ENCODE results near the gene TMEM171. TPM values are rescaled to one million over a fixed set of nuclear protein-coding genes. Genes with fewer than 3 reads are reported as not detected.
A peak's percentile ranks its signal among the peaks of the same experiment; 100 is the strongest.

The TMEM171 gene
- total and polyA plus RNA-seq, 2 experiments from 2014 or later: 1.9 to 2.9 TPM

- no peaks in the 10 kb centered on the region for H4K20me1 ChIP-seq (replicated peaks; ENCODE audit: insufficient read depth)
- TF ChIP-seq STAT1 (IDR thresholded peaks at IDR 0.05; ENCODE audit: unreplicated experiment) (no peak), POLR2AphosphoS5 (IDR thresholded peaks at IDR 0.05; ENCODE audit: low read depth) (no peak), EZH2phosphoT487 (IDR thresholded peaks at IDR 0.05; ENCODE audit: unreplicated experiment) (no peak), EZH2 (IDR thresholded peaks at IDR 0.05; ENCODE audit: low read depth, unreplicated experiment) (no peak), CTCF (conservative IDR thresholded peaks at IDR 0.05; ENCODE audit: low read depth in 2 of 2) (peak; percentile 89 to 91), REST (IDR thresholded peaks at IDR 0.05; ENCODE audit: unreplicated experiment) (no peak), JUNB (IDR thresholded peaks at IDR 0.05; ENCODE audit: unreplicated experiment) (no peak)
- peaks cover 8% of the 10 kb centered on the region; the same call in 1 of the 2 replicates for H3K4me1 ChIP-seq (ENCODE audit: insufficient read depth)
- Mint-ChIP-seq H3K4me3 (no peak overlapping the region), H3K36me3 (ENCODE audit: low read depth) (no peaks in the 10 kb centered on the region), H3K9me3 (no peaks in the 10 kb centered on the region), H3K4me1 (peaks cover 13% of the 10 kb centered on the region; the same call in 2 of the 3 replicates), H3K27ac (peak overlapping the region; percentile 26; the same call in 1 of the 2 replicates), H3K27me3 (ENCODE audit: insufficient read depth, low read depth, poor library complexity) (peaks cover 7% of the 10 kb centered on the region)
- ATAC-seq (peak; percentile 97), DNase-seq (ENCODE audit: low spot score) (peak; percentile 89)
- H2AFZ ChIP-seq: no peak overlapping the region
- H3F3A ChIP-seq (replicated peaks; ENCODE audit: low read depth): no peaks in the 10 kb centered on the region
- no peak overlapping the region for H3K4me2 ChIP-seq
- no peaks in the 10 kb centered on the region for H3K9me2 ChIP-seq (ENCODE audit: insufficient read depth)
- no peaks in the 10 kb centered on the region for H3K79me2 ChIP-seq (replicated peaks; ENCODE audit: insufficient read depth)
- H3K36me3 ChIP-seq (ENCODE audit: insufficient read depth): no peaks in the 10 kb centered on the region
- no peak overlapping the region for H3K27ac ChIP-seq (ENCODE audit: low read depth)
- H3K27me3 ChIP-seq (ENCODE audit: insufficient read depth): no peaks in the 10 kb centered on the region
- H3K4me3 ChIP-seq: no peak overlapping the region
Measured at GRCh38 chr5:73170522-73170921, 50.1 kb downstream of the TMEM171 start.

GRCh38 chr5:73171495-73171894, 51.1 kb downstream of the TMEM171 start:
- H3K4me1 ChIP-seq (ENCODE audit: insufficient read depth): peaks cover 8% of the 10 kb centered on the region; the same call in 1 of the 2 replicates
- ATAC-seq (no peak), DNase-seq (ENCODE audit: low spot score) (no peak)
- H3K9me3 Mint-ChIP-seq: no peaks in the 10 kb centered on the region
- 0 out of 2 replicates have a peak overlapping the region, but pooled peaks have one; percentile 2 for H2AFZ ChIP-seq
- no peak overlapping the region for H3K27ac ChIP-seq (ENCODE audit: low read depth)
- H3K36me3 ChIP-seq (ENCODE audit: insufficient read depth): no peaks in the 10 kb centered on the region
- H3F3A ChIP-seq (replicated peaks; ENCODE audit: low read depth): no peaks in the 10 kb centered on the region
- H3K4me3 ChIP-seq: no peak overlapping the region
- H3K9me2 ChIP-seq (ENCODE audit: insufficient read depth): no peaks in the 10 kb centered on the region
- no peaks in the 10 kb centered on the region for H3K36me3 Mint-ChIP-seq (ENCODE audit: low read depth)
- no peak for TF ChIP-seq EZH2 (IDR thresholded peaks at IDR 0.05; ENCODE audit: low read depth, unreplicated experiment)
- TF ChIP-seq ZNF331 (CRISPR knock-in tag; IDR thresholded peaks at IDR 0.05; ENCODE audit: low read depth): no peak
- TF ChIP-seq CREB1 (CRISPR knock-in tag; IDR thresholded peaks at IDR 0.05; ENCODE audit: low read depth): no peak
- no peak for TF ChIP-seq CTCF (conservative IDR thresholded peaks at IDR 0.05; ENCODE audit: low read depth in 2 of 2)
- no peak for TF ChIP-seq STAT1 (IDR thresholded peaks at IDR 0.05; ENCODE audit: unreplicated experiment)
- no peaks in the 10 kb centered on the region for H4K20me1 ChIP-seq (replicated peaks; ENCODE audit: insufficient read depth)
- H3K79me2 ChIP-seq (replicated peaks; ENCODE audit: insufficient read depth): no peaks in the 10 kb centered on the region
- no peak overlapping the region for H3K27ac Mint-ChIP-seq
- H3K4me1 Mint-ChIP-seq: peaks cover 13% of the 10 kb centered on the region; the same call in 2 of the 3 replicates
- H3K4me2 ChIP-seq: no peak overlapping the region
- H3K27me3 Mint-ChIP-seq (ENCODE audit: insufficient read depth, low read depth, poor library complexity): peaks cover 7% of the 10 kb centered on the region
- no peaks in the 10 kb centered on the region for H3K27me3 ChIP-seq (ENCODE audit: insufficient read depth)
- no peak overlapping the region for H3K4me3 Mint-ChIP-seq
